Adipocyte (in vitro differentiated cells): ENCODE results near the gene RAD54L2.
A peak's percentile ranks its signal among the peaks of the same experiment; 100 is the strongest.

Experiments used
- DNase-seq: peaks from one replicate; pipeline ENCODE4 v3.0.0-alpha.2; 2015; ENCODE audit warnings: low read depth
- H3K27me3 ChIP-seq: replicated peaks from 2 replicates; pipeline ENCODE4 v1.7.0; 2013; ENCODE audit warnings: mild to moderate bottlenecking, low read length, moderate library complexity; ENCODE audit not compliant: control insufficient read depth, insufficient read depth
- H3K36me3 ChIP-seq: 2 replicates; pipeline ENCODE4 v1.7.0; 2013; ENCODE audit warnings: low read length, mild to moderate bottlenecking, moderate library complexity; ENCODE audit not compliant: control insufficient read depth, insufficient read depth, severe bottlenecking
- H3K4me1 ChIP-seq: 2 replicates; pipeline ENCODE4 v1.7.0; 2013; ENCODE audit warnings: mild to moderate bottlenecking, low read length, moderate library complexity; ENCODE audit not compliant: control insufficient read depth, insufficient read depth
- H3K4me3 ChIP-seq: 2 replicates; pipeline ENCODE4 v1.7.0; 2013; ENCODE audit warnings: mild to moderate bottlenecking, low read length, moderate library complexity
- H3K9ac ChIP-seq: 2 replicates; pipeline ENCODE4 v1.7.0; 2013; ENCODE audit warnings: mild to moderate bottlenecking, low read length, moderate library complexity
- H3K9me3 ChIP-seq: 2 replicates; pipeline ENCODE4 v1.7.0; 2013; ENCODE audit warnings: mild to moderate bottlenecking, low read length, moderate library complexity; ENCODE audit not compliant: control insufficient read depth

RAD54L2 gene

DNA sequence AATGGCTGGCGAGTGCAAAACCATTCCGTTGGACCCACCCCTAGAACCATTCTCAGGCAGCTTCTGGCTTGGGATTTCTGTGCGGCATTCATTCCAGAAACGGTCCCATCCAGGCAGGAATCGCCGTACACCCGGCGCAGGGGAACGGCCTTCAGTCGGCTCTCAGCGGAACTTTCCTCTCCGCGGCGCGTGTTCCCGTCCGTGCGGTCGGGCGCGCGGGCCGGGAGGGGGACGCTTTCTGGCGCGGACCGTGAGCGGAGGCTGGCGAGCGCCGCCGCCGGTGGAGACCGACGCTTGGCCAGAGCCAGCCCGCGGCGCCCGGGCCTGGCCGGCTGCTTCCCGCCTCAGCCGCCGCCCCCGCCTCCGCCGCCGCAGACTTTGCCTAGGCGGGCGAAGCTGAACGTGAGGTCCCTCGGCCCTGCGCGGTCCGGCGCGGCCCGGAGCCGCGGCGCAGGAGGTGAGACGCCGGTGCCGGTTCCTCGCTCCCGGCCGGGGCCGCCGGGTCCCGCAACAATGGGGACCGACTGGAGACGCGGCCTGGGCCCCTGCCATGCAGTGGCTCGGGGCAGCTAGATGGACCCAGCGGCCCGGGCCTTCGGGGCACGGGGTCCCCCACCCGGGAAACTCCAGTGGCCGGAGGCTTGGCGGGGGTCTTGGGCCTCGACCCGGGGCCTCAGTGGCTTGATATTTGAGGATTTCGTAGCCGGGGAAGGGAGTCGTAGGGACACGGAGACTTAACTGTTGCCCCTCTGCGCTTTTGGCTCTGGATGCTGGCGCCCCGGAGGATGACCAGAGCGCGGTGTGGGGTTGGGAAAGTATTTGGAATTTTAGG lies at the start of gene RAD54L2:
Gene RAD54L2, plus strand, starts transcription at position 261 of the 832 bp plus-strand sequence. CDS start 51,702 bp downstream, outside the sequence.
- no peaks in the 10 kb centered on the region for H3K27me3 ChIP-seq
- peaks cover 26% of the 10 kb centered on the region for H3K4me1 ChIP-seq
- H3K4me3 ChIP-seq = peak within 1 kb of the TSS; percentile 95
- peak; percentile 96 for DNase-seq
- no peaks in the 10 kb centered on the region for H3K9me3 ChIP-seq
- H3K36me3 ChIP-seq = no peaks in the 10 kb centered on the region
- peak within 1 kb of the TSS; percentile 93 for H3K9ac ChIP-seq

GRCh38 chr3:51498876-51499738 lies 39.4 kb upstream of the RAD54L2 start:
- peak overlapping the region; percentile 94 for H3K4me3 ChIP-seq
- H3K27me3 ChIP-seq = no peaks in the 10 kb centered on the region
- peak overlapping the region; percentile 90 for H3K9ac ChIP-seq
- peak; percentile 93 for DNase-seq
- H3K36me3 ChIP-seq = no peaks in the 10 kb centered on the region
- H3K9me3 ChIP-seq = no peaks in the 10 kb centered on the region
- peaks cover 9% of the 10 kb centered on the region for H3K4me1 ChIP-seq

GRCh38 chr3:51500632-51501131 lies 37.8 kb upstream of the RAD54L2 start:
- Histone ChIP-seq H3K27me3 (no peaks in the 10 kb centered on the region), H3K9me3 (no peaks in the 10 kb centered on the region), H3K36me3 (no peaks in the 10 kb centered on the region), H3K4me1 (peaks cover 9% of the 10 kb centered on the region), H3K4me3 (peak overlapping the region; percentile 61), H3K9ac (peak overlapping the region; percentile 72)
- DNase-seq = no peak

- Histone ChIP-seq H3K4me1 (peaks cover 9% of the 10 kb centered on the region), H3K4me3 (no peak overlapping the region), H3K27me3 (no peaks in the 10 kb centered on the region), H3K9me3 (no peaks in the 10 kb centered on the region), H3K9ac (no peak overlapping the region), H3K36me3 (no peaks in the 10 kb centered on the region)
- DNase-seq = peak; percentile 91
Measured at GRCh38 chr3:51501833-51502561, 36.5 kb upstream of the RAD54L2 start.

DNA sequence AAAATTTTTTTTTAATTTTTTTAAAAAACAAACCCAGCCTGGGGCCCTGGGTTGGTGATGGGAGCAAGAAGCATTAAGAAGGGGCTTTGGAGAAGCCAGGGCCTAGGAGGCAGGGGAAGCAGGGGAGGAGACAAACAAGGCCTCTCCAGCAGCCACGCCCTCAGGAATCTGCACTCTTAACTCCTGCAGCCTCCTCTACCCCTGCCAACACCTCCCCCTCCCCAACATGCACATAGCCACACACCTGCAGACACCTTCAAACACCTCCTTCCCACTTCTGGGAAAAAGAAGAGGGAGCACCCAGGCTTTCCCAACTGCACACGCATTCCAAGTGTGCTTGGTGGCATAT lies 36.0 kb upstream of the RAD54L2 start:
- Histone ChIP-seq H3K4me1 (peaks cover 9% of the 10 kb centered on the region), H3K9ac (no peak overlapping the region), H3K4me3 (no peak overlapping the region), H3K27me3 (no peaks in the 10 kb centered on the region), H3K9me3 (no peaks in the 10 kb centered on the region), H3K36me3 (no peaks in the 10 kb centered on the region)
- DNase-seq = no peak

DNA sequence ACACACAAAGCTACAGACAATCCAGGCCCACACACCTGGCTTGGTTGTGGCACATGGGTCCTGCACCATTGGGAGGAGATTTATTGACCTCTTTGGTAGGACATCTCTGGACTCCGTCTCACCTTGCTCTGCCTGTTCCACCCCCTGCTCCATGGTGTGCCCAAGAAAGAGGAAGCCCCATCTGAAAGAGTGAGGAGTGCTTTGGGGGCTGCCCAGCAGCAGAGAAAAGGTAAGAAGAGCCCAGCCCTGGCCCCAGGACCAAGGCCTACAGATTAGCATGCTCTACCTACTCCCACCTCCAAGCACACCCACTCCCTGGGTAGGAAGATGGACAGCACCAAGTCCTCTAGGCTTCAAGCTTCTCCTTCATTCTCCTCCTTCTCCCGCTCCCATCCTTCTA lies 35.5 kb upstream of the RAD54L2 start:
- no peak for DNase-seq
- Histone ChIP-seq H3K4me1 (peaks cover 9% of the 10 kb centered on the region), H3K36me3 (no peaks in the 10 kb centered on the region), H3K27me3 (no peaks in the 10 kb centered on the region), H3K9me3 (no peaks in the 10 kb centered on the region), H3K9ac (no peak overlapping the region), H3K4me3 (no peak overlapping the region)

- DNase-seq = no peak
- Histone ChIP-seq H3K4me3 (no peak overlapping the region), H3K27me3 (peaks cover 5% of the 10 kb centered on the region), H3K9ac (no peak overlapping the region), H3K36me3 (no peaks in the 10 kb centered on the region), H3K4me1 (no peaks in the 10 kb centered on the region), H3K9me3 (no peaks in the 10 kb centered on the region)
Measured at GRCh38 chr3:51508255-51508654, 30.3 kb upstream of the RAD54L2 start.

DNA sequence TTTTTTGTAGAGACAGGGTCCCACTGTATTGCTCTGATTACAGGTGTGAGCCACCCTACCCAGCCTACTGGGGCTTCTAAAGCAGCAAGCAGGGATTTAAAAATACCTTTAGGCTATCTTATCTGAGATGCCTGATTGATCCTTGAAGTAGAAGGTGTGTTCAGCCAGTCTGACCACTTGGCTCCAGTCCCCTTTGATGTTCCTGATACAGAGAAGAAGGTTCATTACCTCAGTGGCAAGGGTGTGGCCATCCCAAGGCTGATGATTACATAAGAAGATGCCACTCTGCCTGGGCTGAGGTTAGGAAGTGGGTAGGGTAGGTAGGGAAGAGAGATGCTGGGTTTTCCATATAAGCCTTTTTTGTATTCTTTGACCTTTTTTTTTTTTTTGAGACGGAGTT lies 27.5 kb upstream of the RAD54L2 start:
- no peak overlapping the region for H3K9ac ChIP-seq
- no peaks in the 10 kb centered on the region for H3K9me3 ChIP-seq
- no peaks in the 10 kb centered on the region for H3K36me3 ChIP-seq
- H3K27me3 ChIP-seq = peaks cover 5% of the 10 kb centered on the region
- H3K4me1 ChIP-seq = no peaks in the 10 kb centered on the region
- no peak for DNase-seq
- H3K4me3 ChIP-seq = no peak overlapping the region

DNA sequence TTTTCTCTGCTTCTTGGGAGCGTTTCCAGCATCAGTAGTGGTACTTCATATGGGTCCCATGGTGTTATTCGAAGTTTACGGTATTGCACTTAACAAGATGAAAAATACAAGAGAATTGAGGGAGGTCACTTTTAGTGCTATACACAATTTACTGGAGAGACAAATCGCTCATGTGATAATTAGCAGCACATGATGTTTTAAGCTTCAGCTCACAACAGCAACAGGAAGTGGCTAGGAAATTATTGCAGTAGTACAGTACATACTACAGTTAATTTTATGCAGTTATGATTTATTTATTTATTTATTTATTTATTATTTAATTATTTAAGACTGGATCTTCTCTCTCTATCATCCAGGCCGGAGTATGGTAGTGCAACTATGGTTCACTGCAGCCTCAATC lies 24.3 kb upstream of the RAD54L2 start:
- Histone ChIP-seq H3K9ac (no peak overlapping the region), H3K36me3 (no peaks in the 10 kb centered on the region), H3K4me1 (no peaks in the 10 kb centered on the region), H3K9me3 (no peaks in the 10 kb centered on the region), H3K4me3 (no peak overlapping the region), H3K27me3 (no peaks in the 10 kb centered on the region)
- DNase-seq = no peak

GRCh38 chr3:51519848-51520247 lies 18.7 kb upstream of the RAD54L2 start:
- Histone ChIP-seq H3K4me3 (no peak overlapping the region), H3K27me3 (peaks cover 5% of the 10 kb centered on the region)
- no peak for DNase-seq

More at GRCh38 chr3:51519848-51520247, 18.7 kb upstream of the RAD54L2 start:
- Histone ChIP-seq H3K9me3 (no peaks in the 10 kb centered on the region), H3K4me1 (no peaks in the 10 kb centered on the region), H3K36me3 (no peaks in the 10 kb centered on the region), H3K9ac (no peak overlapping the region)
